SU-DHL-6 (cell line): ENCODE measurements around the gene ERVMER34-1.

ENCODE experiments used
- H2AFZ ChIP-seq: fragments of 200-600 bp; sonication (generic); 2 replicates; pipeline ENCODE4 v1.6.1; 2014; ENCODE audit warnings: low read depth, mild to moderate bottlenecking, moderate library complexity, mixed read lengths, antibody characterized with exemption, low read length; ENCODE audit not compliant: severe bottlenecking
- H3F3A ChIP-seq: fragments of 200-600 bp; shearing (Covaris generic); 2 replicates; pipeline ENCODE4 v1.6.0; 2016; ENCODE audit warnings: antibody characterized with exemption, mild to moderate bottlenecking; ENCODE audit not compliant: insufficient read depth
- H3K27ac ChIP-seq: fragments of 200-600 bp; sonication (generic); 2 replicates; pipeline ENCODE4 v1.5.1; 2016; ENCODE audit warnings: low read depth, mild to moderate bottlenecking, low read length, moderate library complexity, mixed read lengths
- H3K27me3 ChIP-seq: fragments of 200-600 bp; sonication (generic), shearing (Covaris generic); 2 replicates; pipeline ENCODE4 v1.6.0; 2014; ENCODE audit warnings: mild to moderate bottlenecking, low read length
- H3K36me3 ChIP-seq: fragments of 200-600 bp; sonication (generic); 2 replicates; pipeline ENCODE4 v1.6.1; 2014; ENCODE audit warnings: mild to moderate bottlenecking, low read length, mixed read lengths
- H3K4me2 ChIP-seq: fragments of 300-600, 200-600 bp; shearing (Covaris generic), sonication (generic); 2 replicates; pipeline ENCODE4 v1.6.0; 2014; ENCODE audit warnings: low read length, low read depth, mild to moderate bottlenecking; ENCODE audit not compliant: poor library complexity, severe bottlenecking
- H3K4me3 ChIP-seq: fragments of 200-600 bp; sonication (generic); 2 replicates; pipeline ENCODE4 v1.5.1; 2014; ENCODE audit warnings: antibody characterized with exemption, low read length, mild to moderate bottlenecking, mixed read lengths; ENCODE audit not compliant: insufficient read depth, poor library complexity, severe bottlenecking
- H3K79me2 ChIP-seq: fragments of 200-600 bp; sonication (generic); 2 replicates; pipeline ENCODE4 v1.6.1; 2014; ENCODE audit warnings: mild to moderate bottlenecking, low read length, moderate library complexity; ENCODE audit not compliant: insufficient read depth
- H3K9ac ChIP-seq: fragments of 200-600 bp; sonication (generic); 2 replicates; pipeline ENCODE4 v1.7.0; 2014; ENCODE audit warnings: mild to moderate bottlenecking, low read length
- H3K9me2 ChIP-seq: fragments of 200-600 bp; sonication (generic); replicated peaks from 2 replicates; pipeline ENCODE4 v1.6.1; 2014; ENCODE audit warnings: low read length; ENCODE audit not compliant: insufficient read depth
- H3K9me3 ChIP-seq: fragments of 200-600 bp; sonication (generic); 2 replicates; pipeline ENCODE4 v1.6.1; 2014; ENCODE audit warnings: low read length, mixed read lengths; ENCODE audit not compliant: insufficient read depth
- H4K20me1 ChIP-seq: fragments of 200-600 bp; sonication (generic); 2 replicates; pipeline ENCODE4 v1.6.1; 2014; ENCODE audit warnings: low read depth, mild to moderate bottlenecking, antibody characterized with exemption, low read length, moderate library complexity, mixed read lengths
- EZH2phosphoT487 ChIP-seq: fragments of 200-600 bp; sonication (generic), shearing (Covaris generic); conservative IDR thresholded peaks from 2 replicates; pipeline ENCODE4 v1.6.1; 2018; ENCODE audit warnings: mild to moderate bottlenecking, antibody characterized with exemption, low read length, moderate library complexity, mixed read lengths
- TF ChIP-seq, protein P1 (sequence below): fragments of 200-600 bp; sonication (generic); IDR thresholded peaks from one replicate; pipeline ENCODE4 v1.5.1; 2017; ENCODE audit warnings: antibody characterized with exemption, mild to moderate bottlenecking, low read length, moderate library complexity; ENCODE audit not compliant: insufficient read depth, poor library complexity, severe bottlenecking

Gene ERVMER34-1, protein sequence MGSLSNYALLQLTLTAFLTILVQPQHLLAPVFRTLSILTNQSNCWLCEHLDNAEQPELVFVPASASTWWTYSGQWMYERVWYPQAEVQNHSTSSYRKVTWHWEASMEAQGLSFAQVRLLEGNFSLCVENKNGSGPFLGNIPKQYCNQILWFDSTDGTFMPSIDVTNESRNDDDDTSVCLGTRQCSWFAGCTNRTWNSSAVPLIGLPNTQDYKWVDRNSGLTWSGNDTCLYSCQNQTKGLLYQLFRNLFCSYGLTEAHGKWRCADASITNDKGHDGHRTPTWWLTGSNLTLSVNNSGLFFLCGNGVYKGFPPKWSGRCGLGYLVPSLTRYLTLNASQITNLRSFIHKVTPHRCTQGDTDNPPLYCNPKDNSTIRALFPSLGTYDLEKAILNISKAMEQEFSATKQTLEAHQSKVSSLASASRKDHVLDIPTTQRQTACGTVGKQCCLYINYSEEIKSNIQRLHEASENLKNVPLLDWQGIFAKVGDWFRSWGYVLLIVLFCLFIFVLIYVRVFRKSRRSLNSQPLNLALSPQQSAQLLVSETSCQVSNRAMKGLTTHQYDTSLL

GRCh38 chr4:52750819-52751486, at the start of gene ERVMER34-1:
ERVMER34-1 (minus strand) TSS chr4:52751425; CDS start chr4:52745520, 5,905 bp downstream.
- no peaks in the 10 kb centered on the region for H3K36me3 ChIP-seq
- no peak for TF ChIP-seq EZH2phosphoT487
- TF ChIP-seq, protein P1, sequence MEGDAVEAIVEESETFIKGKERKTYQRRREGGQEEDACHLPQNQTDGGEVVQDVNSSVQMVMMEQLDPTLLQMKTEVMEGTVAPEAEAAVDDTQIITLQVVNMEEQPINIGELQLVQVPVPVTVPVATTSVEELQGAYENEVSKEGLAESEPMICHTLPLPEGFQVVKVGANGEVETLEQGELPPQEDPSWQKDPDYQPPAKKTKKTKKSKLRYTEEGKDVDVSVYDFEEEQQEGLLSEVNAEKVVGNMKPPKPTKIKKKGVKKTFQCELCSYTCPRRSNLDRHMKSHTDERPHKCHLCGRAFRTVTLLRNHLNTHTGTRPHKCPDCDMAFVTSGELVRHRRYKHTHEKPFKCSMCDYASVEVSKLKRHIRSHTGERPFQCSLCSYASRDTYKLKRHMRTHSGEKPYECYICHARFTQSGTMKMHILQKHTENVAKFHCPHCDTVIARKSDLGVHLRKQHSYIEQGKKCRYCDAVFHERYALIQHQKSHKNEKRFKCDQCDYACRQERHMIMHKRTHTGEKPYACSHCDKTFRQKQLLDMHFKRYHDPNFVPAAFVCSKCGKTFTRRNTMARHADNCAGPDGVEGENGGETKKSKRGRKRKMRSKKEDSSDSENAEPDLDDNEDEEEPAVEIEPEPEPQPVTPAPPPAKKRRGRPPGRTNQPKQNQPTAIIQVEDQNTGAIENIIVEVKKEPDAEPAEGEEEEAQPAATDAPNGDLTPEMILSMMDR = no peak
- no peak within 1 kb of the TSS for H3K4me3 ChIP-seq
- H2AFZ ChIP-seq = no peak within 1 kb of the TSS
- no peak within 1 kb of the TSS for H3K4me2 ChIP-seq
- H3K9ac ChIP-seq = no peak within 1 kb of the TSS
- no peaks in the 10 kb centered on the region for H3K27me3 ChIP-seq
- H3K9me3 ChIP-seq = no peaks in the 10 kb centered on the region
- no peaks in the 10 kb centered on the region for H4K20me1 ChIP-seq
- H3F3A ChIP-seq = no peaks in the 10 kb centered on the region
- H3K9me2 ChIP-seq = no peaks in the 10 kb centered on the region
- H3K27ac ChIP-seq = no peak within 1 kb of the TSS
- no peaks in the 10 kb centered on the region for H3K79me2 ChIP-seq

DNA sequence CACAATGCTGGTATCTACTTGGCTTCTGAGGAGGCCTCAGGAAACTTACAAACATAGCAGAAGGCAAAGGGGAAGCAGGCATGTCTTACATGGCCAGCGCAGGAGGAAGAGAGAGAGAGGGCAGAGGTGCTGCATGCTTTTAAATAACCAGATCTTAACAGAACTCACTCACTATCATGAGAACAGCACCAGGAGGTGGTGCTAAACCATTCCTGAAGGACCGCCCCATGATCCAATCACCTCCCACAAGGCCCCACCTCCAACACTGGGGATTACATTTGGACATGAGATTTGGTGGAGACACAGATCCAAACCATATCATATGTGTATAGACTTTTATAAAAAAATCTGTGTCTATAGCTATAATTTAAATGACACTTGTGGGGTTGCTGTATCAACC, 48.6 kb upstream of the ERVMER34-1 start:
- no peaks in the 10 kb centered on the region for H3F3A ChIP-seq
- H3K9me3 ChIP-seq = no peaks in the 10 kb centered on the region
- no peaks in the 10 kb centered on the region for H3K9me2 ChIP-seq
- H3K4me3 ChIP-seq = no peak overlapping the region
- TF ChIP-seq, protein P1 = no peak
- TF ChIP-seq EZH2phosphoT487 = no peak
- H3K36me3 ChIP-seq = no peaks in the 10 kb centered on the region
- no peaks in the 10 kb centered on the region for H3K27me3 ChIP-seq
- H4K20me1 ChIP-seq = no peaks in the 10 kb centered on the region
- no peak overlapping the region for H2AFZ ChIP-seq
- H3K79me2 ChIP-seq = no peaks in the 10 kb centered on the region
- no peak overlapping the region for H3K27ac ChIP-seq
- no peak overlapping the region for H3K4me2 ChIP-seq
- no peak overlapping the region for H3K9ac ChIP-seq

DNA sequence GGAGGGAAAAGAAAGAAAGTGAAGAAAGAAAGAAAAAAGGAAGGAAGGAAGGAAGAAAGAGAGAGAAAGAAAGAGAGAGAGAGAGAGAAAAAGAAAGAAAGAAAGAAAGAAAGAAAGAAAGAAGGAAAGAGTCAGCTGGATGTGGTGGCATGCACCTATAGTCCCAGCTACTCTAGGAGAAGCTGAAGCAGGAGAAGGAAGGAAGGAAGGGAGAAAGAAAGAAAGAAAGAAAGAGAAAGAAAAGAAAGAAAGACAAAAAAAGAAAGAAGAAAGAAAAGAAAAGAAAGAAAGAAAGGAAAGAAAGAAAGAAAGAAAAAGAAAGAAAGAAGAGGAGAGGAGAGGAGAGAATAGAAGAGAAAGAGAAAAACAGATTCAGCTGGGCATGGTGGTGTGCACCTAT, 44.3 kb upstream of the ERVMER34-1 start:
- H3K79me2 ChIP-seq = no peaks in the 10 kb centered on the region
- no peaks in the 10 kb centered on the region for H3K27me3 ChIP-seq
- no peaks in the 10 kb centered on the region for H3K9me3 ChIP-seq
- no peak overlapping the region for H3K4me2 ChIP-seq
- no peaks in the 10 kb centered on the region for H3F3A ChIP-seq
- H2AFZ ChIP-seq = no peak overlapping the region
- no peak overlapping the region for H3K27ac ChIP-seq
- H3K9ac ChIP-seq = no peak overlapping the region
- H4K20me1 ChIP-seq = no peaks in the 10 kb centered on the region
- no peak overlapping the region for H3K4me3 ChIP-seq
- no peaks in the 10 kb centered on the region for H3K9me2 ChIP-seq
- H3K36me3 ChIP-seq = no peaks in the 10 kb centered on the region
- TF ChIP-seq EZH2phosphoT487 = no peak
- TF ChIP-seq, protein P1 = no peak
